Cerebellar cortex (tissue), 1 donor: ENCODE data around the gene ARNT2.
"Not testable (repeated sequence)": the region's sequence is repeated elsewhere in the genome, so short reads cannot be mapped to it uniquely, and the experiment has no call there.

Source experiments
- DNase-seq: peaks from one replicate; pipeline ENCODE4 v3.0.0-alpha.2; 2015; ENCODE audit warnings: low spot score

The ARNT2 gene

DNA sequence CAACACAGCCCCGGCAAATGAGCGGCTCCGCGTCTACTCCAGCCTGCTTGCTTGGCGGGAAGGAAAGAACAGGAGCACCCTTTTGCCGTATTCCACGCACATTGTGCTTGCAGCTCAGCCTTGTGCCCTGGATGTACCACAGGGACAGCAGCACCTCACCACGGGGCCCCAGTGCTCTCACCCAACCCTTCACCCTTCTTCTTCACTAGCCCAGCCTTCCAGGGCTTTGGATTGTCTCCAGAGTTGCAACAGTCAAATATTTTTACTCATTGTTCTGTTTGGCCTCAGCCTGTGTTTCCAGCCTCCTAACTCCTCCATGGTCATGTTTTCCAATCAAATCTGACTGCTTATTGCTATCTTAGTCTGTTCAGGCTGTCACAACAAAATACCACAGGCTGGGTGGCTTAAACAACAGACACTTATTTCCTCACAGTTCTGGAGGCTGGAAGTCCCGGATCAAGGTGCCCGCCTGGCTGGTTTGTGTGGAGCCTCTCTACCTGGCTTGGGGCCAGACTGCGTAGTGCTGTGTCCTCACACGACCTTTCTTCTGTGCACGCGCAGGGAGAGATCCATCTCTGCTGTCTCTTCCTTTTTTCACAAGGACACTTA lies 211.7 kb downstream of the ARNT2 start:
- DNase-seq = peak; percentile 72

DNA sequence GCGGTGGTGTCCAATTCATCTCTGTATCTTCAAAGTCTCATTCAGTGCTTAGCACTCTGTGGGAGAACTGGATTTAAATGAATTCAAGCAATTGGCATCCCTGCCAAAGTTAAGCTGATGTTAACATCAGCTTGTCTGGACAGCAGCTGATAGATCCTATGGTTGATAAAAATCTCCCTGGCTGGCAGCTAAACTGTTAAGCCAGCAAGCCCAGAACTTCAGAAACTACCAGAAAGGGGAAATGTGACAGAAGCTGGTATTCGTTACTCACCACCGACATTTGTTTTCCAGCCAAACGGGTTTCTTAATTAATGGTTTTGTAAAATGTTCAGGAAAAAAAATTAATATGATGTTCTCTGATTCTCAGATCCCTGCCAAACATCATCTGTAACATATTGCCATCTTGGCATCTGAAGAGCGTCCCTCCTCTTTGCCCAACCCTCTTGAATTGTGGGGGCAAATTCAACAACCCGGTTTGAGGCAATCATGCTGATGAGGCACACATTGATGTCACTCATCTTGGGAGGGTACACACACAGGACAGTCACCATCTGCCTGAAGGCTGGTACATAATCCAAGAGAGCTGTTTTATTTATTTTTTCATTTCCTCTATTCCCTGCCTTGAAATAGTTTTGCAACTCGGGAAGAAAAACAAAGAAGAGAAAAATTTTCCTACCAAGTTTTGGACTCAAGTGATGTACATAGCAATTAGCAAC lies 214.7 kb downstream of the ARNT2 start:
- no peak for DNase-seq

- peak; percentile 46 for DNase-seq
These were observed 215.5 kb downstream of the ARNT2 start for GRCh38 chr15:80619680-80620079.

GRCh38 chr15:80620141-80620540 lies 216.0 kb downstream of the ARNT2 start:
- DNase-seq = no peak

DNA sequence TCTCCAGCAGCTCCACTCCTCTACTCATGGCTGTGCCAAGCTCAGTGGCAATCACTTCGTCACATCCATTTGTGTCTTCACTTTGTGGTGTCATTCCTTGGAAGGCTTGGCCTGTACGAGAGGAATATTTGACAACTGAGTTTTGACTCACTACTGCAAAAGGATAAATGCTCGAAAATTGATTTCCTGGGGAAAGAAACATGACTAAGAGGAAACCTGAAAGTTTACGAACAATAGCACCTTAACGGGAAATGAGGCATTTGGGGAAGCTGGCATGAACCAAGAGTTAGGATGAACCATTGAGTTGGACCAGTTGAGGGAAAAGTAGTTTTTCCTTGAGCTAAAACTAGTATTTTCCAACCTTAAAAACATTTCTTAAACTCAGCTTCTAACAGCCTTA lies 216.7 kb downstream of the ARNT2 start:
- no peak for DNase-seq

GRCh38 chr15:80626643-80627120 lies 222.5 kb downstream of the ARNT2 start:
- no peak for DNase-seq

DNA sequence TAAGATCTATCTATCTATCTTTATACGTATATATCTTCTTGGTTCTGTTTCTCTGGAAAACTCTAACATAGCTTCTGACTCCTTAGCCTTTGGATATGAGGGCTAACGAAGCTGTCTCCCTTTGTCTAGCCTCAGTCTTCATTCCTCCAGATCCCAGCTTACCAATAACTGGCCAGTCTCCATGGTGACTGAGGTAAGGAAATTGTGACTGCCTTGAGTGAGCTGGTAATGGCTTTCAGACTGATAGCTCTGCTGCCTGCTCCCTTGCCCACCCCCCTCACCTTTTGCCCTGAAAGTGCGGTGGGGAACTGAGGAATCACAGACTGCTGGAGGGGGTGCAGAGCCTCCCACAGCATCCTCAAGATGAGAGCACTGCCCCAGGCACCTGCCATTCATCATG lies 225.2 kb downstream of the ARNT2 start:
- no peak for DNase-seq

DNA sequence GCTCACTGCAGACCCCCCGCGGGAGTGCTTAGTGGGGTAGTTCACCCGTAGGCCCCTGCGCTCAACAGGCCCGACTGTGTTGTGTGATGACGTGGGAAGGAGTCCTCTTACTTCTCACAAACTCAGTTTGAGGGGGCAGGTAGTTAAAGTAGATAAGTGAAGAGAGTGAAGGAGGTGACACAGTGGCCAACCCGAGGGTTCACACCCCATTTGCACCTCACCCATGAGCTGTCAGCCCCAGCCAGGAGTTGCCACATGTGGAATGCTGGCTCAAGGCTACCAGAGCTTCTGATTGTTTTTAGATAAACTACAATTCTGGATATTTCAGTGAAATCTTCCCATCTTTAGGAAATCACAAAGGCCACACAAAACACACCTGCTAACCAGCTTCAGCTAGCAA lies 226.8 kb downstream of the ARNT2 start:
- no peak for DNase-seq

DNA sequence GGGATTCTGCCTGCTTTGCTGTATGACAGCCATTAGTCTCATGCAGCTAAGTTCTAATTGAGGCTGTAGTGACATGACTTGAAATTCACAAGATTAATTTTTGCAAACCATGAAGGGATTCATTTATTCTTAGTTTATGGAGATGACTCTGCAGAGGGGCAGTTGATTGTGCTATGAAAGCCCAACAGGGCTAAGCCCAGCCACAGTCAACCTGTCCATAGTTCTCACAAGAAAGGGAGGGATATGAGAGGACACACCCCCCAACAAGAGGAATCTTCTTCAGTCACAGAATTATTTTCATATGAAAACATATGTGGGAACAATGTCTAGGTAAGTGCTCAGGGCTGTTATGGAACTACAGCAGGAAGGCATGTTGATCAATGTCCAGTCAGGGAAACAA lies 229.0 kb downstream of the ARNT2 start:
- no peak for DNase-seq

GRCh38 chr15:80635953-80636352 lies 231.8 kb downstream of the ARNT2 start:
- DNase-seq = no peak

DNA sequence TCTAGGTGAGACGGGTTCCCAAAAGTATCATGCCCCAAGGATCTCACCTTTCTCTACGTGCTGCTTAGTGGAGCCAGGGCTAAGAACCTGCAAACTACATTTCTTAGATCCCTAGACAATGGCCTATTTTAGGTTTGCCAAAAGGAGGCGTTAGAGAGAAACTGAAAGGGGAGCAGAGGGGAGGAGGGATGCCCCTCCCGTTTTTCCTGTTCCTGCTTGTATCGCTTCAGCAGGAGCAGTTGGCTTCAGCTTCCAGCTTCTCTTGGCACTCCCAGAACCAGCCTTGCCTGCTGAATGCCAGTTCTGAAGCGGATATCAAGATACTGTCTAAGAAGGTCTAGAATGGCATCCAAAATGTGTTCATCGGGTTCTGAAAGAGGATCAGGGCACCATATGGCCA lies 232.5 kb downstream of the ARNT2 start:
- DNase-seq = peak; percentile 59

GRCh38 chr15:80637747-80638146 lies 233.6 kb downstream of the ARNT2 start:
- no peak for DNase-seq

DNA sequence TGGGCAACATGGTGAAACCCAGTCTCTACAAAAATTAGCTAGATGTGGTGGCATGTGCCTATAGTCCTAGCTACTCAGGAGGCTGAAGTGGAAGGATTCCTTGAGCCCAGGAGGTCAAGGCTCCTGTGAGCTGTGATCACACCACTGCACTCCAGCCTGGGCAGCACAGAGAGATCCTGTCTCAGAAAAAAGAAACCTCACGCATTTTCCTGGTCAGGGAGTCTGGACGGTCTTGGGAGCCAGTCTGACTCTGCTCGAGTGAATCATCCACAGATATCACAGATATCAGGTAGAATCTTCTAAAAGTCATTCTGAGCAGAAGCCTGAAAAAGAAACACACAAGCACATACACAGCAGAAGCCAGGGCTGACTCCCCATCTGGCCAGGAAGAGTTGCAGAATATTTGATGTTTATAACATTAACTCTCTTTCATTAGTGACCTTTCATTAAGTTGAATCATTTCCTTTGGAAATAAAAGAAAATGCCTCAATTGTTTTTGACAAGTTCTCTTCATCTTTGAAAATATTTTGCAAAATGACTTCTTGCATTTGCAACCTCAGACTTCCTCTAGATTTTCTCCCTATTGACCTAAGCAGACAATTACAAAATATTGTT lies 234.5 kb downstream of the ARNT2 start:
- DNase-seq = no peak

DNA sequence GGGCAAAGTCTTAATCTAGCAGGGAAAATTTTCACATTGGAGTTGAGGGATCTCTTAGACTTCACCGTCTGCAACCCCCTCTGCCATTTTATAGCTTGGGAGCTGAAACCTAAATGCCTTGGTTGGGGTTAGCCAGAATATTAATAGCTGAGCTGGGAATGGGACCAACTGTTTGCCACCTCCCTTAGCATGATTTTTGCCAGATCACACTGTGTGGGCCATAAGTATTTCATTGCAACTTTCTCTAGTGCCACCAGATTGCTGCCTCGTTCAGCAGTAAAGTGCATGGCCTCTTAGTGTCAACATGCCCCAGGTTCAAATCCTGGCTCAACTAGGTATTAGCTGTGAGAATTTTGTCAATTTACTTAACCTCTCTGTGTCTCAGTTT lies 235.0 kb downstream of the ARNT2 start:
- DNase-seq = no peak

- no peak for DNase-seq
These were observed 236.4 kb downstream of the ARNT2 start for GRCh38 chr15:80640531-80641121.

DNA sequence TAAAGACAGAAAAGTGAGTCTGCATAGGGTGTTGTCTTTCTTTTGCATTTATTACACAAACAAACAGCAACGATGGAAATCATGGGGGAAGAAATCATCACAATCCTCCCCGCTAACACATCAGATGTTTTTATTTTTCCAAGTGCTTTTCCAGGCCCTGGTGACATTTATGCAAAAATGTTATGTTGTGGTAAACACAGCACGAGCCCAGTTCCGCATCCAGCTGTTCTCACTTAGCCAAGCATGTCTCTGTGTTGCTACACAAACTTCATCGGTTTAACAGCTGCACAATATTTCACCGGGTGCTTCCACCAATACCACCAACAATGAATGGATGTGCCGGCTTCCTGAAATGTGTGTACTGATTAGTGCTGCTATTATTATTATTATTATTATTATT lies 237.2 kb downstream of the ARNT2 start:
- no peak for DNase-seq

DNA sequence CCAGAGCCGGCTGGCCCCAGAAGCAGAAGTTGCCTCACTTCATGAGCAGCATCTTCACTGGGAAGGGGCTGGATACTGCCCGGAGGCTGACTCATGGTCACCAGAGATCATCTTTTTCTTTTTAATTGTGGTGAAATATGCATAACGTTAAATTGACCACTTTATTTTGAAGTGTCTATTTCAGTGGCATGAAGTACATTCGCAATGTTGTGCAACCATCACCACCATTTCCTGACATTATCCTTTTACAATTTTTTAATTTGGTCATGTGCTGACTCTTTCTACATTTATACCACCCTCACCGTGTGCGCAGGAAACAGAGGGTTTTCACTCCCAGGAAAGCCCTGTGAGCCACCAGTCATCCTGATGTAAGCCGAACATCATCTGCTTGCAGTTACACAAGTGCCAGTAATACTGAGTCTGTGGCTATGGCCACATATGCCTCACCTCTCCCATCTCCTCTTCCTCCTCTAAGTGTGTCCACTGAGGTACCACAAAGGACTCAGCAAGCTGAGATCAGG lies 239.3 kb downstream of the ARNT2 start:
- no peak for DNase-seq

DNA sequence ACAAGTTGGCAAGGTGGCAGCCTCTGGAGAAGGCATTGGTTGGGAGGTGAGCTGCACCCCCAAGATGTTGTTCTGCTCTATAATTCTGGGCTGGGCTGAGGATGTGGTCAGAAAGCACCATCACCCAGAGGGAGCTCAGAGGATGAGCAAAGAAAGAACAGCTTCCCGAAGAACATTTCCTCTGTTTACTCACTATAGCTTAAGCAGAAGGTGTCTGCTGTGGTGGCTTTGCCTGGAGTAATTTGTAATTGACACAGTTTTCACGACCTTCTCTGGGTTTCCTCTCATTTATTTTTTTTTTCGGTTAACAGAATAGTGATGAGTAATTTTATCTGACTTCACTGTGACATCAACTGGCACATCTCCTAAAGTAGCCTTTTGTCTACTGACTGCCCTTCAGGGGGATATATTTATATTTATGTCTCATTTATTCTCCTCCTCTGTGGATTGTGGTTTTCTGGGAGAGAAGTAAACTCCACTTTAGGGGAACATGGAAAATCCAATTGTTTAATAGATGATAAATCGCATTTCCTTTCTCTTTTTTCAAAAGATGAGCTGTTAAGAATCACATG lies 241.4 kb downstream of the ARNT2 start:
- DNase-seq = no peak

- not testable (repeated sequence) for DNase-seq
These were observed 243.2 kb downstream of the ARNT2 start for GRCh38 chr15:80647424-80647823.
